HUDEP-2 (cell line): ENCODE results near the gene IFIT2.
"Not testable (repeated sequence)": the region's sequence is repeated elsewhere in the genome, so short reads cannot be mapped to it uniquely, and the experiment has no call there.

Experiments used
- DNase-seq, 76 experiments: peaks; one replicate each; lab custom pipeline; 2025; ENCODE audit not compliant: unreplicated experiment in 76 of 76; lab: John Stamatoyannopoulos, UW

The IFIT2 gene

DNA sequence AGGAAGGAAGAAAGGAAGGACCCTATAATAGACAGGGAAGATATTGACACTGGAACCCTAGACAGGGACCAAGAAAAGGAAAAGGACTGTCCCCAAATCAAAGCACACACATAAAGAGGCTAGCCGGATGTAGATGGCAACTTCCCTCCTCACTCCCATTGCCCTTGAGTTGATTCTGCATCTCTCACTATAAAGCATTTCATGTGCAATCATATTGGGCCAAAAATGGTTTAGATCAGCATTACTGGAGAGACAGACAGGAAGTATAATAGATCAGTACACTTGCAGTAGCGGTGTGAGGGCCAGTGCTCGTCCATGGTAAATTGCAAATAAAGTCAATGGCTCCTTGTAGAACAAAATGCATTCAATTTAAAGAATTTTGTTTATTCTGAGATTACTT lies 34.4 kb downstream of the IFIT2 start:
- DNase-seq, result no peak

DNA sequence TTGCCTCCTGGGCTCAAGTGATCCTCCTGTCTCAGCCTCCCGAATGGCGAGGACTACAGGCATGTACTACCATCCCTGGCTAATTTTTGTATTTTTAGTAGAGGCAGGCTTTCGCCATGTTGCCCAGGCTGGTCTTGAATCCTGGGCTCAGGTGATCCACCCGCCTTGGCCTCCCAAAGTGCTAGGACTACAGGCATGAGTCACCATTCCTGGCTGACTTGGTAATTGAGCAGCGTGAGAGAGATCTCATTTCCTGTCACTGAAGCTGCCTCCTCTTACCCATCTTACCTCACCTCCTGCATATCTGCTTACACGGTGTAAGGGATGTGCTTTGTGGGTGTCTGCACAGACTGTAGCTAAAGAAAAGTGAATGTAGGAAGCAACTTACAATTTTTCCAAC lies 35.6 kb downstream of the IFIT2 start:
- DNase-seq, result no peak

DNA sequence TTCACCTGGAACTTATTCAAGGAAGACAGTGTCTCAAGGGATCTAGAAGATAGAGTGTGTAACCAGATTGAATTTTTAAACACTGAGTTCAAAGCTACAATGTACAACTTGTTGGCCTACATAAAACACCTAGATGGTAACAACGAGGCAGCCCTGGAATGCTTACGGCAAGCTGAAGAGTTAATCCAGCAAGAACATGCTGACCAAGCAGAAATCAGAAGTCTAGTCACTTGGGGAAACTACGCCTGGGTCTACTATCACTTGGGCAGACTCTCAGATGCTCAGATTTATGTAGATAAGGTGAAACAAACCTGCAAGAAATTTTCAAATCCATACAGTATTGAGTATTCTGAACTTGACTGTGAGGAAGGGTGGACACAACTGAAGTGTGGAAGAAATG lies 36.9 kb downstream of the IFIT2 start:
- DNase-seq, result no peak

DNA sequence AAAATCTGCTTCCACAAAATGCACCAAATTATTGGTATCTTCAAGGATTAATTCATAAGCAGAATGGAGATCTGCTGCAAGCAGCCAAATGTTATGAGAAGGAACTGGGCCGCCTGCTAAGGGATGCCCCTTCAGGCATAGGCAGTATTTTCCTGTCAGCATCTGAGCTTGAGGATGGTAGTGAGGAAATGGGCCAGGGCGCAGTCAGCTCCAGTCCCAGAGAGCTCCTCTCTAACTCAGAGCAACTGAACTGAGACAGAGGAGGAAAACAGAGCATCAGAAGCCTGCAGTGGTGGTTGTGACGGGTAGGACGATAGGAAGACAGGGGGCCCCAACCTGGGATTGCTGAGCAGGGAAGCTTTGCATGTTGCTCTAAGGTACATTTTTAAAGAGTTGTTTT lies 38.0 kb downstream of the IFIT2 start:
- no peak for DNase-seq

DNA sequence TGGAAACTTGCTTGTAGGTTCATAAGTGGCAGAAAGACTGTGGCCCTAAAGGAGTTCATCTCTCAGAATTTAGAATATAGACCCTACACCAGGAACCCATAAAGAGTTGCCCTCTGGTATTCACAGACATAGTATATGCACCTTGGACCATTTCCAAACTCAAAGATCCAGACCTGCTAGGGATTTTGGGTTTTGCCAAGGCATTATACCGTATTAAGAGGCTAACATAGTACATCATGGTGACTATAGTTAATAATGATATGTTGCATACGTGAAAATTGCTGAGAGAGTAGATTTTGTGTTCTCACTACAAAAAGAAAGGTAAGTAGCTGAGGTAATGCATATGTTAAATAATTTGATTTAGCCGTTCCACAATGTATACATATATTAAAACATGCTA lies 39.8 kb downstream of the IFIT2 start:
- DNase-seq, result no peak

DNA sequence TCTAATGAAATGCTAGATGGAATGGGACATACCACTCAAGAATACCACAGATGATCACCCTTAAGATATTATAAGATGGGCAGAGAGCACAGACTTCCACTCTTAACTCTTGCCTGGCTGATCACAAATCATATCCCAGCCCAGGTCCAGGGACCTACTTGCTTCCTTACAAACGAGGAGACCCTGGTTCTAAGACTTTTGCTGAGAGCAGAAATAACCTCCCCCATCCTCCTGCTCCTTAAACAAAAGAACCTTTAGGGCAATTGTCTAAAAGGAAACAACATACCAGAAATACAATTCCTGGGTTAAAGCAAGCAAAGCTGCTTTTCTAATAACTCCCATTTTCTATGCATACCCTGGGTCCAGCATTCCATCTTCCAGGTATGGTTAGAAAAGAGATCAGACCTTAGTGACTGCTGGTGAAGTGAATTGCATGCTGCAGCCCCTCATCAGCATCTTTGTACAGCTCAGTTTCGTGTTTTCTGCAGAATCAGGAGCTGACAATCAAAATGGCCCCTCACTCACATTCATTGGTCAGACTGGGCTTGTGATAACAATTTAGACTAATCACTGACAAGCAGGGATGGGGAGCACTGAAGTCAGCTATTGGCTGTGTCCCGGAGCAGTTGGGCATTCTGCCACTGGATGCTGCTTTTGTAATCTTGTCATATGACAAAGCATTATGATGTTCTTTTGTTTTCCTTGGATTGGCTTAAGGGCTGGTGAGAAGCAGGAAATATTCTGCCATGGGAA lies 40.5 kb downstream of the IFIT2 start:
- peak in 1 of 76 experiments; percentile 5 for DNase-seq

DNA sequence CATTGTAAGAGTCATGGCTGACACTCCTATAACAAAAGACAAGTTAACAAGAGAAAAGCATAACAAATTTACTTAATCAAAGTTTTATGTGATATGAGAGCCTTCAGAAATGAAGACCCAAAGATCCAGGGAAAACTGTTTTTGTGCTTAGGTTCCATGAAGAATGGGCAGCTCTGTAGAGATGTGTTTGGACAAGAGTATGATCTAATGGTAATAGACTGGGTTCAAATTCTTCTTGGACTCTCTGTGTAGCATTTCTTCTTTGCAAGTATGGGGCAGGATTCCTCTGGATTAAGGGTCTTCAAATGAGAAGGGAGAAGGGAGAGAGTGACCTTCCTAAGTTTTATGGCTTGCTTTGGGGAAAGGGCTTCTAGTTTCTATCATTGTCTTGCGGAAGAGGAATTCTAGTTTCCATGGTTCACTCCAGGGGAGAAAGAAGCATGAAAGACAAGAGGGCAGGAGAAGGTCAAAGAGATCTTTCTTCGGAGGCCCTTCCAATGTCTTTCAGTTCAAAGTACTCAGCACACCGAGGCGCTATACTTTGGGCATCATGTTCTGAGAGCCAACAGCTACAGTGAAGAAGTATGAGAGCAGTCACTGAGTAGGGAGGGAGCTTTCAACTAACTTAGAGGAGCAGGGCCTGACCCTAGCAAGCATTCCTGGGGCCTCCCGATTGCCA lies 41.4 kb downstream of the IFIT2 start:
- DNase-seq, result no peak

DNA sequence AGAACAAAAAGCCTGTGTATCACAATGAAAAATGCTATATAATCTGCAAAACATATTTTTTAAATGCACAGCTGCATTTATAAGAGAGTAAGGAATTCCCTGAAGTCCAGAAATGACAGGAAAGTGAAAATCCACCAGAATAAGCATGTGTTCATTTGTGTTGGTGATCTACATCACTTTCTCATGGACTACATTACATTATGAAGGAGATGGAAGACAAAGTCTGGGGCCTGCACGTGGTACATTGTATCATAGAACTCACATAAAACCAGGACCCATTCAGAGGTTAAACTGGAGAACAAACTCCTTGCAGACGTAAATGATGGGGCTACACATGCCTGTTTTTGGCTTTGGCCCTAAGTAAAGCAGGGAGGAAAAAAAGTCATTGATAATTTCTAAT lies 42.3 kb downstream of the IFIT2 start:
- DNase-seq, result no peak

DNA sequence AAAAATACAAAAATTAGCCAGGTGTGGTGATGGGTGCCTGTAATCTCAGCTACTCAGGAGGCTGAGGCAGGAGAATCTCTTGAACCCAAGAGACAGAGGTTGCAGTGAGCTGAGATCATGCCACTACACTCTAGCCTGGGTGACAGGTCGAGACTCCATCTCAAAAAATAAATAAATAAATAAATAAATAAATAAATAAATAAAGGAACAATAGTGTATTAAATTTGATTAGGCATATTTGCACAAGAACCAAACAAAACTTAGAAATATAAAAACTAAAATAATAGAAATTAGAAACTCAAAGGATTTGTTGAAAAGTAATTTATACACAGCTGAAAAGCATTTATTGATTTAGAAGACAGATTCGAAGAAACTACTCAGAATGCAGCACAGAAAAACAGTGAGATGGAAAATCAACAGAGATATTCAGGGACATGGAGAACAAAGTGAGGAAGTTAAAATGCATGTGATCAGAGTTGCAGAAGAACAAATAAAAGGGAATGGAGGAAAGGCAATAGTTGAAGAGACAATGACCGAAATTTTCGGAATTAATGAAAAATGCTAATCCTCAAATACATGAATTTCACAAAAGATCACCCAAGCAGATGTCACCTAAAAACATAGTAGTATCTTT lies 43.6 kb downstream of the IFIT2 start:
- no peak for DNase-seq

DNA sequence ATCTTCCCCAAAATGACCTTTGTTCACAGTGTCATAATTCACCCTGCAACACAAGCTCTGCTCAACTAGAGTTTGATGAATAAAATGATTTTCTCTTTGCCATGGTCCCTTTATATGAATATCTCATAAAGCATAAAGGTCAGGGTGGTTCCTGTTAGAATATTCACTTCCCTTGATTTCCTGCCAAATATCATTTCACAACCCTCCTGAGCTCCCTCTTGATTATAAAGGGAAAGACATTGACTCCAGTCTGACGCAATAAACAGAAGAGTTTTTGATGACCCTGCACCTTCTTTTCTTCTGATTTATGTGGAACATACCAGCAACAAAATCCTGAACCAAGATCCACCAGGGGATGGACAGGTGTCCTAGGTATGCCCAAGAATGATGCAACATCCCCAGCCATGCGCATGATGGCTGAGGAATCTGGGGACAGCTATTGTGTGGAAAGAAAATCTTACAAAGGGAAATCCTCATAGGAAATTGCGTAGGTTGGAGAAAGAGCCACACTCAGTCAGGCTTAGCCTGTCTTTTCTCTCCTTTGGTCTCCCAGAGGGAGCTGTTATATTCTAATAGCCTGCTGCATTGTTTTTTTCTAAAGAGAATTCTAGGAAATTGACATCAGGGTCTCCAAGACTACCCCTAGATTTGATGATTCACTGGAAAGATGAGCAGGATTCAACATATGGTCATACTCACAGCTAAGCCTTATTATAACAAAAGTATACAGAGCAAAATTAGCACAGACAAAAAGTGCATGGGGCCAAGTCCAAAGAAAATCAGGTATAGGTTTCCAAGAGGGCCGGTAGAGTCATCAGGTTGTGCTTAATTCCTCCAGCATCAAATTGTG lies 44.8 kb downstream of the IFIT2 start:
- DNase-seq, result no peak

DNA sequence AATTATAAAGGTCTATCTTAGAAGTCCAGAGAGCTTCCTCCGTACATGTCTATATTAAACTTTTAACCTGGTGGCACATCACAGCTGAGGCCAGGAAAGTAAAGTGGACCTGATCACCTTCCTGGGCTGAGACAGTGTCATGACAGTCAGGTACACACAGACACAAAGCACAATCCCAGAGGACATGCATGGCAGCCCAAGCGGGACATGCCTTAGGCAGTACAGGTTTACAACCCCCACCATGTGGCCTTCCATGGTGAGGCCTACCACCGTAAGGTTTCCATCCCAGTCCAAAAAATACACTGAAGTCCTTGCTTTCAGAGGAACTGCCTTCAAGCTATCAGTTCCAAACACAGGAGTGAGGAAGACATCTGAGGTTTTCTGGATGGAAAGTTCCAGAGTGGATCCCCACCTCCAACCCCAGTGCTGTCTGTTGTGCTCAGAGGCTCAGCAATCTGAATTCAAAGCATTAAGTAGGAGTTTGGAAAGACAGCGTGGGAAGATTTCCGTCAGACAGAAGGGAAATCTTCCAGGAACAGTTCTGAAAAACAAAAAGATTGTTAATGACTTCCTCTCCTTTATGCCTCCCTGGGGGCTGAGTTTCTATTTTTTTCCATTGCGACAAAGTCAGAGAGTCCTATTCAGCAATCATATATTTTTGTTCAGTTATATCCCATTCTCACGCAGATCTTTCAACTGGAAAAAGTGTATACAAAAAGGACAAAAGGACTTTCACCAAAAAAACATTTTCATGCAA lies 46.0 kb downstream of the IFIT2 start:
- no peak for DNase-seq

DNA sequence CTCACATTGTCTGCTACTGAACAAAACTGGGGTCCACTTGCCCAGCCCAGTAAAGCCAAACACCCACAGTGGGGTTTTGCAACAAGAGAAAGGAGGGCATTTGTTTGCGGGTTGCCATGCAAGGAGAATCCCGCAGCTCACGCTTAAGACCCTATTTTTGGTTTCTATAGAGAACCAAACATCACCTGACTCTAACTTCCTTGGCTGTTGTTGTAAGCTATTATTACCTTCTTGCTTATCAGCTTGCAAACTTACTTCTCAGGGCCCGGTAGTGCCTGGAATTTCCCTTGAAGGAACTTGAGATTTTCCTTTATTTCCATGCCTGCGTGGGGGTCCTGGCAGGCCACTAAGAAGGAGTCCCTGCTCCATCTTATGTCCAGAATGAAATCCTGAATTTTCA lies 46.6 kb downstream of the IFIT2 start:
- DNase-seq, result no peak

DNA sequence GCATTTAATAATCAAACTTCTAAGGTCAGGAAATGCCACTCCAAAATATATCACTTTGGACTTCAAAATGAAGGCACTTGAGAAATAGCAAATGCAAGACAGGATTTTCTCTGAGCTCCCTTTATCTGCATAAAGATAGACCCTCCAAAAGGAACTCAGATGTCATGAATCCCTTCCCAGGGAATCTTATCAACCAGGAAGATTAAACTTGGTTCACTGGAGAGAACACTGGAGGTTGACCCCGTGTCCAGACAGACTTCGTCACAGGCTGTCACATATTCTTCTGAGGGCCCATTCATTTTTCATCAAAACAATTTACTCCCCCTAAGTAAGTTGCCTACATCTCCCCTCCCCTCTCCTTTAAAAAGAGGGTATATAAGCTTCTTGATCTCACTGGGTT lies 47.1 kb downstream of the IFIT2 start:
- no peak for DNase-seq

DNA sequence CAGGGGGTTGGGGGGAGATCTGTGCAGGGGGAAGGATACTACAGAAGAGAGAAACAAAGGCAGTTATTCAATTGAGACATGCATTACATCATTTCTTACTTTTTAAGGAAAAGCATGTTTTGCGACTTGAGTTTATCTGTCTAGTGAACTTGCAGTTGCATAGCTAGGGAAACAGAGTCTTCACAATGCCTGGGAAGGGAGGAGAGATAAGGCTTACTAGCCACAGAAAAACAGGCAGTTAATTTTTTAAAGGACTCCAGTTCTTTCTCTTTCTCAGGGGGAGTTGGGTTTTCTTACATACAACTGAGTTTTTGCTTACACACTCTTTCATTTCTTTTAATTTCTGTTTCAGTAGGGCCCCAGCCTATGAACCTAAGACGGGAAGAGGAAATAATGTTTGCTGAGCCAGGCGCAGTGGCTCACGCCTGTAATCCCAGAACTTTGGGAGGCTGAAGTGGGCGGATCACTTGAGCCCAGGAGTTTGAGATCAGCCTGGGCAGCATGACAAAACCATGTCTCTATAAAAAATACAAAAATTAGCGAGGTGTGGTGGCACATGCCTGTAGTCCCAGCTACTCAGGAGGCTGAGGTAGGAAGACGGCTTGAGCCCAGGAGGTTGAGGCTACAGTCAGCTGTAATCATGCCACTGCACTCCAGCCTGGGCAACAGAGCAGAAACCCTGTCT lies 48.9 kb downstream of the IFIT2 start:
- DNase-seq, result not testable (repeated sequence)

DNA sequence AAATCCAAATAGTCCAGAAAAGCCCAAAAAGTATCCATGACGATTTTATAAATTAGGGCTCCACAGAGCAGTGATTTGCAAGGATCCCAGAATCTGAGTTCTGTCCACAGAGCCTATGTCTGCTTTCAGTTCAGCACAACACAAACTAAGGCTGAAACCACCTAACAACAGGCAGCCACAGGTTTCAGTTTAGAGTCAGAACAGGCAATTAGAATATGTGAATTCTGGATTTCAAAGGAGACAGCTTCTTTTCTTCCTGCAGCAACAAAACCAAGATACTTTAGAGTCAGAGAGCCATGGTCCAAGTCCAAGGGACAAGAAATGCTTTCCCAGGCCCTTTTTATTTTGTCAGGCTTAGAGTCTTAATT lies 49.5 kb downstream of the IFIT2 start:
- DNase-seq, result no peak

DNA sequence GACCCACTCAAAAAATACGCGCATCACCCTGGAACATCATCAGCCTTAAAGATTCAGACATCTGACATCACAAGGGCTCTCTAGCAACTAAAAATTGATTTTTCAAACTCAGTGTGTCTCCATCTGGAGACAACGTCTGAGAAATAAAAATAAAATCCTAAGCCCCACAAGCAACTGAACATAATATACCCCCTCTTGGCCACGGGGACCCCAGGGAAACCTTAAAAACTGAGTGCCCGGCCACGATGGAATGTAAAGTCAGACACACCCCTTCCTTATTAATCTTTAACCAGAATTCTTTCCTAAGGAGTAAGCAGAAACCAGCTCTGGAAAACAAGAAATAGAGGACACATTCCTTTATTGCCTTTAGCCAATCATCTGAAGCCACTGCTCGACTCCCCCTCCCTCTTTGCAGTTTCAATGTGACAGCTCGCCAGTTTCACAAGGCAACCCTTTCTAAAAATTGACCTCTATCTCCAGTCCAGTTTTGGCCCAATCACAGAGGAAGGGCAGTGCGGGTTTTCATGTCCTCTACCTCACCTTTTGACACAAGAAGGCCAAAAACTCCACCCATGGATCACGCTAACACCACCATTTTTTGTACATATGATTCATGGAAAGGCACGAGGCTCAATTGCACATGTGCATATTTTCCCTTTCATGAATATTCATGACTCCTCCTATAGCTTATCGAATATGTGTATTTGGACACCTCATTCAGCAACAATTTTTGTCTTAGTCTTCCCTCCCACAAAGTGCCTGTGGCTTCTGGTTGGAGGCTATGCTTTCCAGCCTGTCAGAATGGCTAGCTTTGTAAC lies 50.1 kb downstream of the IFIT2 start:
- no peak for DNase-seq

DNA sequence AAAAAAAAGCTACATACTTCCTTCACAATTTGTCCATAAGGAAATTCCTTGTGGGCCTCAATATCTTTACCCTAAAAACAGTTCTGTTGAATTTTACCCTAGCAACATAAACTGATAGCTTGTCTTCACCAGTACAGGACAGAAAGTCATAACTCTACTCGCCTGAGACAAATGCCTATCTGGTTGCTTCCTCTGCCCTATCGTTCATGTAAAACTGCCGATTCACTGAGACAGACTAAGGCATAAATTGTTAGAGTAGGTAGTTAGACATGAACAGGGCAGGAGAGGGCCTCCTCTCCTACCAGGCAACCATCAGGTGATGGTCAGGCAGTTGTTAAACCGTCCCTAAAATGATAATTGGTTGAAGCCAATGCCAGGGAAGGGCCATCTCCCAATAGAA lies 51.0 kb downstream of the IFIT2 start:
- DNase-seq, result peak in 4 of 76 experiments; percentile 8 to 16 (median 13)

DNA sequence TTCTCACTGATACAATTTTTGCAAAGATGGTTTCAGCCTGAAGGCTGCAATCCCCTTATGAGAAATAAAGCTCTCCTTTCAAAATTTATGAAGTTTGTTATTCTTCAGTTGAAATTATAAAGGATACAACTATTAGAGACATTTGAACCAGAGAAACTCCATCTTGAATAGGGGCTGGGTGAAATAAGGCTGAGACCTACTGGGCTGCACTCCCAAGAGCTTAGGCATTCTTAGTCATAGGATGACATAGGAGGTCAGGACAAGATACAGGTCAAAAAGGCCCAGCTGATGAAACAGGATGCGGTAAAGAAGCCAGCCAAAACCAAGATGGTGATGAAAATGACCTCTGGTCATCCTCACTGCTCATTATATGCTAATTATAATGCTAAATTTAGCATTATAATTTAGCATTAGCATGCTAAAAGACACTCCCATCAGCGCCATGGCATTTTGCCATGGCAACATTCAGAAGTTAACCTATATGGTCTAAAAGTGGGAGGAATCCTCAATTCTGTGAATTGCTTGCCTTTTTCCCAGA lies 53.6 kb downstream of the IFIT2 start:
- no peak for DNase-seq

DNA sequence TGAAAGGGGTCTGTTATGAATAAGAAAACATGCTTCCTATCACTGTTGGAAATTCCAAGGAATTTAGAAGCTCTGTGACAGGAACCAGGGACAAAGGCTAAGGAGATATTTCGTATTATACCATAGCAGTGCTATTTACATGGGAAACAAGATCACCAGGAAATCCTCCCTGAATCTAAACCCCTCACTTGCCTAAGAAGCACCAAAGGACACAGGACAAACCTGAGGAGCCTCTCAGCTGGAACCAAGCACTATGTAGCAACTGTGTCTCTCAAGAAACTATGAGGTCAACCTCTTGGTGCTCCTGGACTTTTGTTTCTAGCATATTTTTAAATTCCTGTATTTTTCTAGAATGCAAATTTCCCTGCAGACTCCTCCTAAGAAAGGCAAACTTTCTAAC lies 55.2 kb downstream of the IFIT2 start:
- no peak for DNase-seq
